CD4-positive, alpha-beta T cell treated with Interferon alpha-2 for 1 hour (primary cell): Measurements from ENCODE around the gene CEBPG.

Experiments used
- DNase-seq, 2 donors: peaks; one replicate each; pipeline ENCODE4 v3.0.0-alpha.2; 2020 to 2022

The CEBPG gene

DNA sequence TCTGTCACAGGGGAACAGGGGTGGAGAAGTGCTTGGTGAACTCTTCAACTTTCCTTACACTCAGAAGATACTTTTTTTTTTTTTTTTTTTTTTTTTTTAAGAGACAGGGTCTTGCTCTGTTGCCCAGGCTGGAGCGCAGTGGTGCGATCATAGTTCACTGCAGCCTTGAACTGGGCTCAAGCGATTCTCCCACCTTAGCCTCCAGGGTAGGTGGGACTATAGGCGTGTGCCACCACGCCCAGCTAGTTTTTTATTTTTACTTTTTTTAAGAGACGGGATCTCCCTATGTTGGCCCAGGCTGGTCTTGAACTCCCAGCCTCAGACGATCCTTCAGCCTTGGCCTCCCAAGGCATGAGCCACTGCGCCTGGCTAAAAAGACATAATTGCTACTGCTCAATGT, 11.5 kb downstream of the CEBPG start:
- no peak for DNase-seq

DNA sequence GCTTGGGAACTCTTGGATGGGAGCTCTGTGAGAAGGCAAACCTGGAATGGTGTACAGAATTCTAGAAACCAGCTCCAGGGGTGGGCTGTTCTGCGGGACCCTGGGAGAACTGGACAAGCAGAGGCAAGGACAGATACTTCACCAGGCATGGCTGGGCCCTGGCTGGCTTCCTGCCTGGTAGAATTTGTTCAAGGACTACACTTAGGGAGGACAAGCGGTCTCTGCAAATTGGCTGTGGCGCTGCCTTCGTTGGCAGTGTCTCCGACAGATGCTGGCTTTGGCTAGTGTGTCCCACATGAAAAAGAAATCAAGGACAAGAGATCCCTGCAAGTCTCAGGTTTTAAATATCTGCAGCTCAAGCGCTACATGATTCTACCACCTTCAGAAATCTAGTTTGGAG, 12.4 kb downstream of the CEBPG start:
- no peak for DNase-seq

DNA sequence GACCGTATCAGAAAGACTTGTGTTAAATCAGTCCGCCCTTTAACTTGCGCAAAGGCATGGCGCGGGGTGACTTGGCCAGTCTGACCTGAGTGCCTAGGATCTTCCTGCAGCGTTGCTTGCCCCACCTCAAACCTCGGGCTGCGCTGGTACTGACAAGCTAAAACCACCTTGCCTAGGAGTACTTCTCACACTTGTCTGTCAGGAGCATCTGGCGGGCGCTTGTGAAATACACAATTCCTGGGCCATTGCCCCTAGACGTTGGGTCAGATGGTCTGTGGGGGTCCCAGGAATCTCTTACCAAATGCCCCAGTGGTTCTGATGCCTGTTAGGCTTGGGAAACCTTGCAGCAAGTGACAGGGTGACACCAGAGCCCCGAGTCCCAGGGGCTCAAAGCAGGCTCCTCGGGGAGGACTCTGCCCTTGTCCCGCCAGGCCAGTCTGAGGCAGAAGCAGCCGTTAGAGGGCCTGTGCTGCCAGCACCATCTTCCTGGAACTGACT, 12.9 kb downstream of the CEBPG start:
- no peak for DNase-seq

DNA sequence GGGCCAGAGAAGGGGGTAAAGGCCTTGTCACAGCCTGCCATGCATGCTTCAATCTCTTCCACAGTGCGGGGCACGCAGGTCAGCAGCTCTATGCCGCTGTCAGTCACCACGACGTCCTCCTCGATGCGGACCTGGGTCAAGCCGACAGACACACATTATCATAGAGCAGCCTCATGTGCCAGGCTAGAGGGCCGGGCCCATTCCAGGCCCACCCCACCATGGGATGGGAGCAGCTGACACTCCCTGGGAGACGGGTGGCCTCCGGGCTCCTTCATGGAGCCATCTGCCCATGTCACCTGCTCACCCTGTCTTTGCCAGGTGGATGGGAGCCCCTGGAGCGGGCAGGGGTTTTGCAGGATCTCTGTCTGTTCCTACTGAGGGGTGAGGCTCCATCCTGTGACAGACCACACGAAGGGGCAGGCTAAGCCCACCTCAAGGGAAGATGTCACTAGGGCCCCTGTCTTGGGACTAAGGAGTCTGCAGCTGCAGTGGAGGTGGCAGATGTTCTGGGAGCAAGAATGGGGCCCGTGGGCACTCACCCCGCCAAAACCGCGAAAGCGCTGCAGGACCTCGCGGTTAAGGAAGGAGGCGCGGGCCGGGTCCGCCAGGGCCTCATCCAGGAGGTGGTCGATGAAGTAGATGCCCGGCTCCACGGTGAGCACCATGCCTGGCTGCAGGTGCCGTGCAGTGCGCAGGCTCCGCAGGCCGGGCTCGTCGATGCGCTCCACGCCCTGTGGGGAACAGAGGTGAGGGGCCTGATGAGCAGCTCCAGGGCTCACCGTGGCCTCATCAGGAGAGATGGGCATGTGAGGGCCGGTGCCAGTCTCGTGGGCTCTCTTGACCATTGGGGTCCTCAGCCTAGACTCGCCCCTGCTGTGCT, 14.1 kb downstream of the CEBPG start:
- no peak for DNase-seq

DNA sequence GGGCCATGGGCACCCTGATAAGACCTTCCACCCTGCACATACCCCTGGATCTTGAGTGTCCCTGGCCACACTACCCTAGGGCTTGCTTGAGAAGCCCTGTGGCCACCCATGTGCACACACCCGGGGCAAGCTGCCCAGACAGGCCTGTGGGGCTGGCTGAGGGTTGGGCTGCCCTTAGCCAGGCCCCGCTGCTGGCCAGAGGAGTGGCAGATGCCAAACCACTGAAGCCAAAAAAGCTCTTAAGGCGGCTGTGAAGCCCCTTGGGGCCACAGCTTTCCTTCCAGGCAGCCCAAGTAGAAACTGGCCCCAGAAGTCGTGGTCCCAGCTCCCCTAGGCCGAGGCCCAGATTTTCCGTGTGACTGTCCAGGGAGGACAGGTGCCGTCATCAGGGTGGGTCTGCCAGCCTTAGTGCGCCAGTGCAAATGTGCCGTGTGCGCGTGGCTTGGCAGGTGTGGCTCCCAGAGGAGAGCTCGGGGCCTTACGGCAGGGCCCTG, 14.8 kb downstream of the CEBPG start:
- no peak for DNase-seq

DNA sequence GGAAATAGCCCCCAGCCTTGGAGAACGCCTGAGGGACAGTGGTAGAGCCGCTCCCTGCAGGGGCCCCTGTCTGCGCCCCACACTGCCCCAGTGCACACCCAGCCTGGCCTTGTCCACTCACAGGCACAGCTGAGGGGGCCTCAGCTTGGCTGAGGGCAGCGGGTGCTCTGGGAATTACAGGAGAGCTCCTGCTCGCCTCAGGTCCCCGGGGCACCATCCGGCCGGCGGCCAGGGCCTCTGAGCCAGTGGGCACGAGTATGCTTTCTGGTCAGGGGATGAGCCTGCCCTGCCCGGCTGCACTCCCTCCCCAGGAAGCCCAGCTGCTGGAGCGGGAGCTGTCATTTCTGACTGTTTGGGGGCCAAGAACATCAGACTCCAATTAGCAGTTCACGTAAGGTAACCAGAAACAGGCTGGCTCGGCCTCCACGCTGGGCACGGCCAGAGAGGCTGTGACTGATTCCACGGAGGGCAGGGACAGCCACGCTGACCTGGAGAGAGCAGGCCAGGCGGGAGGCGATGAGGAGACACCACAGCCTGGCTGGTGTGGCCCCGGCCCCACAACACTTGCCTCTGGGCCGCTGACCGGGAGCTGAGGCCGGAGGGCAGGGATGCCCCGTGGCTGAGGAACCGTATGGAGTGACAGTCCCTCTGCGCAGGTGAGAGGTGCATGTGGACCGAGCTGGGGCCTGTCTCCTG, 15.4 kb downstream of the CEBPG start:
- DNase-seq = no peak

DNA sequence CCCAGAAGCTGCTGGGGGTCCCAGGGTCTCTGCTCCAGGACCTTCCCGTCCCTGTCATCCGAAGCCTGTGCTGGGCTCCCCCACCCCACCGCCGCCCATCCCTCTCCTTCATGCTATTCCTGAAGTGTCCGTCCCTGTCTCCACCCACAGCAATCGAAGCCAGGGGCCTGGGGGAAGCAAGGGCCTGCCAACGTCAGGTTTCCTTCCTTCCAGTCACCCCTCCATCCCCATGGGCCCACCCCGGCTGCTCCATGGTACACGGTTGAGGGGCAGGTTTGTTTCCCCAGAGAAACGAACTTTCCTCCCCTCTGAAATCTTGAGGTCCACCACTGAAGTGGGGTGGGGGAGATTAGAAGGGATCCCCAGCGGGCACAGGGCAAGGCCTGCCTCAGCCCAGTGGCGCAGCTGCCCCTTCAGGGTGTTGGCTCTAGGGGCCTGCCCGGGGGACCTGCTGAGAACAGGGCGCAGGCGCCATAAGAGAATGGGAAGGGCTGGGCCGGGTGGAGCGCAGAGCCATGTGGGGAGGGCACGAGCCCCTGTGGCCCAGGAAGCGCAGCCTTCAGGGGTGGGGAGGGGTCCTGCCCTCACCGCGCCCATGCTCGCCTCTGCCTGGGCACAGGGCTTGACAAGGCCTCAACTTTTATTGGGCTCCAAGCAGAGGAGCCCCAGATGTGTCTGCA, 16.1 kb downstream of the CEBPG start:
- DNase-seq = no peak

DNA sequence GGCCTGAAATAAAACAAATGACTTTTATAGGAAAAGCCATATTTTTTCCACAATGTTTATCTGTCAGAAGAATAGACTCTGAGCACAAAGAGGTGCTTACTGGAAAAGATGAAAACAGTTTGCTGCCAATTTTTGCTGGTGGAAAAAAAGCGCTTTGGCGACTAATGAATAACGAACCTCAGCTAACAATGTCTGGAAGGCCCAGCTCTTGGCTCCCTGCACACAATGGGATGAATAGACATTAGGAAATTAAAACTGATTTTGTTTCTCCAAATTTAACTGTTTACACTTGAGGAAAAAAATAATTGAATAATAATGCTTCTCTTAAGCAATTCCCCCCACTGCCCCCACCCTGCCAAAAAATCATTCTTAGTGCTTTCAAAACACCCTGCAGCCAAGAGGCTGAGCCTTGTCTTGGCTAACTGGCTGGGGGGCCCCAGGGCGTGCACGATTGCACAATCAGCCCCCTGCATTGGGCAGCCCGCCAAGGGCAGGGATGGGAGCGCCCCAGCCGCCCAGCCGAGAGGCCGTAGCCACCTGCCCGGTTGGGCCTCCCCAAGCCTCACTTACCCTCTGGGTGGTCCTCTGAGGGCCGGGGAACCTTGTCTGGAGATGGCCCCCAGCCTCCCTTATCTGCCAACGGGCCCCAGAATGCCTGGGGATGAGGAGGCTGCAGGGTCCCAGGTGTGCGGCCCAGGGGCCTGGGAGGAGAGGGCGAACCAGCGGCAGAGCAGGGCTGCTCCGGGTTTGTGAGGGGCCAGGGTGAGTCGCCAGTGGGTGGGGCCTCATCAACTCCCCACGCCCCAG, 16.8 kb downstream of the CEBPG start:
- DNase-seq = no peak

DNA sequence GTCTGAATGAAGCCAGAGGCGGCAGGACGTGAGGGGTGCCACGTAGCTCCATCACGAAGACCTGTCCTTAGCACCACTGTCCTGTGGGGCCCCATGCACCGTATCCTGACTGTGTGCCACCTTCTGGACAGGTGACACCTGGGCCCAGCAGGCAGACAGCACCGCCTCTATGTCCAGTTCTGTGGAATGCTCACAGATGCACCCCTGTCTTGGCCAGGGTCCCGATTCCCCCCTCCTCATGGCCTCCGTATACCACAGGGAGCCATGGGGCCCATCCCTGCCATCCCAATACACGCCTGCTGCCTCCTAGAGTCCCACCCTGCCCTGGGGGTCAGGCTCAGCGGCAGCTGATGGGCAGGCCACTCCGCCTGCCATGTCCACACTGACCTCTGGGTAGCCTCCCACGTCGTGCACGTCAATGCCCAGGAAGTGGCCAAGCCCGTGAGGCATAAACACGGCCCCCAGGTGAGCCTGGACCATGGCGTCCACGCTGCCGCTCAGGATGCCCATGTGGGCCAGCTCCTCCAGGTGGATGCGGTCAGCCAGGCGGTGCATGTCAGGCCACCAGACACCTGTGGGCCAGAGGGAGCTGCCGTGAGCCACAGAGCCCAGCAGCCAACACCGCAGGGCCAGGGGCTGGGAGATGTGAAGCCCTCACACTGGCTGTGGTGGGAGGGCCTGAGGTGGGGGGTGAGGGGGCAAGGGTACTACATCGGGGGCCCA, 17.6 kb downstream of the CEBPG start:
- DNase-seq = no peak

DNA sequence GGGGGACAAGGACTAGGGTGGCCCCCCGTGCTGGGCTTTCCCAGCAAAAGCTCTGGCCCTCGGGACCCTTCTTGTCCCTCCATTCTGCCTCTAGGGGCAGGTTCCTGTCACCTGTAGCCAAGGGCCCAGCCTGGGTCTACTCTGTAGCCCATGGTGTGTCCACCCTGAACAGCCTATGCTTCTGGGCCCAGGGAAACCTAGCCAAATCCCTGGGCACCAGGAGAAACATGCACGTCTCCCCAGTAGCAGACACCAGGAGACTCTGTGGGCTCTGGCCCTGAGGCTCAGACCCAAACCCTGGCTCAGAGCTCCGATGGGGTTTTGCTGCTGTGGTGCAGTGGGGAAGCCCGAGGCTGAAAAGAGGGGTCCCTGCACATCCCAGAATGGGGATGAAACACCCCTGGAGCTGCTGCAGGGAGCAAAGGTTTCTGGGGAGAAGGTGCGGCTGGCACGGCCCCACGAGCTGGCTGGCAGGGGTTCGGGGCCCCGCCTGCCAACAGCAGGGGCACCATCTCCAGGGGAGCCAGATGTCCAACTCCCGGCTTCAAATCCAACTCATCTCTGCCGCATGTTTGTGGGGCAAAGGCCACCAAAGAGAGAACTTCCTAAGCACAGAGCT, 18.2 kb downstream of the CEBPG start:
- no peak for DNase-seq

DNA sequence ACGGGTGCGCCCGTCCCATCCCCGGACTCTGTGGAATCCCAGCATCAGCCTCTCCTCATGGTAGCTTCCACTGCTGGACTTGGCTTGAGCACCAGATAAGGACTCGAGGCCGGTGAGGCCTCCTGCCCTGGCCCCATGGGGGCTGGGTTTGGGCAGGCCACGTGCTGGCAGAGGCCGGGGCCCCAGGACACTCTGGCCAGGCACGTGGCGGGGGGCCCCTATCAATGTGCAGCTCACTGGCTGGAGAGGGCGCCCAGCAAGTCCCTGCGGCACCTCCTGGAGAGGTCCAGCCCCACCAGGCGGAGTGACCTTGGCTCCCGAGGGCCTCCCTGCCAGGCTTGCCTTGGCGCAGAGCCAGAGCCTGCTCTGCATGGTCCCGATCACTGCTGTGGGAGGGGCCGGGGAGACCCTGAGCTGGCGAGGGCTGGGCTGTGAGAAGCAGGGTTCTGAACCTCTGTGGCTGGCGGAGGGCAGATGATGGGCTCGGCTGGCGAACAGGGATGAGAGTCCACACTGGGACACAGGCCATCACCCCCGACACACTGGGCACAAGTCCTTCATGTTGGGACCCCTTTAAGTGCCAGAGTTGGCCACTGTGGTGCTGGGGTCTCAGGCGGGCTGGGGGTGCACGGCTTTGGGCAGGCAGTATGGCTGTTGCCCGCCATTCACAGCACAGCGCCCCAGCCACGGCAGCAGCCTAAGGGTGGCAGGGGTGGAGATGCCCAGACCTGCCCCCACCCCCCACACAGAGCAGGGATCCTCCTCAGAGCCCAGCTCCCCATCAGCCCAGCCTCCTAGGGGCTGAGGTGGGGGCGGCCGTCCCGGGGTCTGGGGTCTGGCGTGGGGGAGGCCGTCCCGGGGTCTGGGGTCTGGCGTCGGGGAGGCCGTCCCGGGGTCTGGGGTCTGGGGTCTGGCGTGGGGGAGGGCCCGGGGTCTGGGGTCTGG, 19.1 kb downstream of the CEBPG start:
- no peak for DNase-seq

DNA sequence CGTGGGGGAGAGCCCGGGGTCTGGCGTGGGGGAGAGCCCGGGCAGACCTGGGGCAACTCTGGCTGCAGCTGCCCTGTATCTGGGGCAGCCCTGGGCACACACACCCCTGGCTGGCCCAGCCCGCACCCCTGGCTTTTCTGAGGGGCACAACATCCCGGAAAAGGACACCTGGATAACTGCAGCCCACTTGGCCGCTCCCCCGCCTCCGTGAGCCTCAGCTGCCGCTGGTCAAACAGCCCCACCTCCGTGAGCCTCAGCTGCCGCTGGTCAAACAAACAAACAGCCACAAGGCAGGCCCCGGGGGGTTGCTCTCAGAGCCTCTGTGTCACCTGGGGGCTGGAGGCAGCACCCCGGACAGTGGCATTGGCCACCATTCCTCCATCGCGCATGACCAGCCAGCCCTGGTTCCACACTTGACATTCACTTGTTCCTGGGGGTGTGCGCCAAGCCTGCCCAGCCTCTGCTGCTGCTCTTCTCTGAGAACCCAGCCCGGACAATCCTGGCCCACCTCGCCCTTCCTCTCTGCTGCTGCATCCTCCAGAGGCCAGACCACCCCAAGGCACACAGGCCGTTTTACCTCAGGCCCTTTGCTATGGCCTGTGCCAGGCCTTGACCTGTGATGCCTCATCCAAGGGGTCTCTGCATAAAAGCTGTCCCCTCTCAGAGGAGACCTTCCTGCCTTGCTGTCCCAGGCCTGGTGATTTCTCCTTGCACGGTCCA, 19.9 kb downstream of the CEBPG start:
- no peak for DNase-seq

DNA sequence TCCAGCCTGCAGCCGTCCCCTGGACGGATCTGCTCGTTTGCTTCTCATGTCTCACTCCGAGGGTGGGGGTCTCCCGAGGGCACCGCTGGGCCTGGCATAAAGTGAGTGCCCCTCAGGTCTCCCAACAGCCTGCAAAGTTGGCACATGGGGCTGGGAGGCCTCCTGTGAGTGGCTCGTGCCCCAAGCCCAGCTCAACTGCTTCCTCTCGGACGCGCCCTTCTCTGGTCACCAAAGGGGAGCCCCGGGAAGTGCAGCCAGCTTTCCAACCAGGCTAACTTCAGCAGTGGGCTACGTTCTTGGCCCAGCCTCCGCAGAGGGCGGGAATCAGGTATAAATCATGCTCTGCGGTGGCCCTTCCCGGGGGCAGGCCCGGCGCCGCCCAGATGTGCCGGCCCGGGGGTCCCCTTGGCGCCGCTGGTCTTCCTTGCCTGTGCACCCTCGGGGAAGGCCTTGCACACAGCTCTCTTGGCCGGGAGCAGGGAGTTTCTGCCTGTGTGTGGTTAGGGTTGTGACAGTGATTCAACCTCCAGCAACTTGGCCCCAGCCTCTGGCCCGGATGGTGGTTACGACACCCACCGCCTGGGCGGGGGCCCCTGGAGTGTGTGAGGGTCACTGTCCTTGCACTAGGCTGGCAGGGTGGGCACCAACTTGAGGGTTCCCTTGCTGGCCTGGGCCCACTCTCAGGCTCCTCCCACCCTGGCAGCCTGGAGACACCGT, 20.7 kb downstream of the CEBPG start:
- peak in 1 of 2 donors; percentile 26 for DNase-seq

DNA sequence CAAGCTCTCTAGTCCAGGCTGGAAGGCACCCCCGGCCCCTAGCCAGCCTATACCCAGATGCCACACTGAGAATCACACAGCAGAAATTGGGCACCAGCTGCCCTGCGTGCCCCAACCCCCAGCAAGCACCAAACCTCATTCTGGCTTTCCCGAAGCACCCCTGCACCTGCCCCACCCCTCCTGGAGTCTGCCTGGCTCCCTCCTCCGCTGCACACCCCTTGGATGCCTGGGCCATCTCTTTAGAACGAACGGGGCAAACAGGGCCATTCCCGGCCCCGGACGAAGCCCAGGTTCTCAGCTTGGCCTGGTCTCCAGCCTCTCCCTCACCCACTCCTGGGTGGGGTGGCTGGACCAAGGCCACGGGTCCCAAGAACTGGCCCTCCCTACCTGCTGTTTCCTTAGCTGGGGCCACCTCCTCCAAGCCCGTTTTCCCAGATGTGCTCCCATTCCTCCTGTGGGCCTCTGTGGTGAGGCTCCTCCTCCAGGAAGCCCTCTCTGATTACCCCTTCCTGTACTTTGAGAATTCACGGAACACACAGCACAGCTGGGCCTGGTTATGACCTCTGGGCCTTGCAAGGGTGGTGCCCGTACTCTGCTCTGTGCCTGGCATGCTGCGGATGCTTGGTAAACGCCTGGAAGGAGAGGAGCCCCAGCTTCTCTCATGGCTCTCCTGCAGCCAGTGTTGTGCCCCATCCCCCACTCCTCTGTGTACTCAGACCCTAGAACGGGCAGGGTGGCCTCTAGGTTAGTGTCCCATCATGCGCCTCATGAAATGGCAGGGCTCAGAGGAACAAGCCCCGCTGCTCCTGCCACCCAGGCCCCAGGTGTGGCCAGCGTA, 21.4 kb downstream of the CEBPG start:
- DNase-seq = no peak

DNA sequence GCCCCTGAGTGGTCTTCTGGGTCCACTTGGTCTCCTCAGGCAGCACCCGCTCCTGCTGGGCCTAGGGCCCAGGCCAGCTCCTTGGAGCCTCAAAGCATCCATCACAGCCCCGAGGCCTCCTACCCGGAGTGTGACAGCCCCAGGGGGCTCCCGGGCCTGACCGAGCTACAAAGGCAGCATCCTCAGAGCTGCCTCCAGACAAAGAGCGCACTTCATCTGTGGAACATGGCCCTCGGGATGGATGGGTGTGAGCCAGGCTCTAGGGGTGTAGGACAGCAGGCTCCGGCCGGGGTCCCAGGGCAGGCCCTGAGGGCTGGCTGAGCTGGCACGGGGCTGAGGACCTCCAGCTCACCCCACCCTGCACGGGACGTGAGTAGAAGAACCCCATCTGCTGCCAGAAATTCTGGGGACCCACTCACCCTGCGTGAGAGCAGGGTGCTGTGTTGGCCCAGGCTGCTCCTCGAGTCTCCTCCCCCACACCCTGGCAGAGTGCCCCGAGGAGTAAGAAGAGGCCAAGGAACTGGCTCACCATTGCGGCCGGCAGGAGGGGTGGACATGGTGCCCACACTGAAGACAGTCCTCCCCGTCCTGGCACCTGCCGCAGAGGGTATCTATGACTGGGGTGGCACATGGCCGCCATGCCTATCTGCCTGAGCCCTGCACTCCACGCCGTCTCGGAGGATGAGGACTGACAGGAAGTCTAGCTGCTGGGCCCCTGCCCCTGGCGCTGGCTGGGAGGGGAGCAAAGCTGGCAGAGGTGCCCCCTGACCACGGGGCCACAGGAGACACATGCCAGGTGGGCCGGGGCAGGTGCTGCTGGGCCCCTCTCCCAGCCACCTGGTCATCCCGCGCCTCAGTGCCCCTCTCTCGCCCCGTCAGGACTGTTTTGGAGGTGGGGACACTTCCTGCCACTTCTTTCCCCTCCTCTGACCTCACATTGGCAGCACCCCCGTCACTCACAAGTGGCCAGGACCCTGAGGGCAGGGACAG, 22.3 kb downstream of the CEBPG start:
- no peak for DNase-seq

DNA sequence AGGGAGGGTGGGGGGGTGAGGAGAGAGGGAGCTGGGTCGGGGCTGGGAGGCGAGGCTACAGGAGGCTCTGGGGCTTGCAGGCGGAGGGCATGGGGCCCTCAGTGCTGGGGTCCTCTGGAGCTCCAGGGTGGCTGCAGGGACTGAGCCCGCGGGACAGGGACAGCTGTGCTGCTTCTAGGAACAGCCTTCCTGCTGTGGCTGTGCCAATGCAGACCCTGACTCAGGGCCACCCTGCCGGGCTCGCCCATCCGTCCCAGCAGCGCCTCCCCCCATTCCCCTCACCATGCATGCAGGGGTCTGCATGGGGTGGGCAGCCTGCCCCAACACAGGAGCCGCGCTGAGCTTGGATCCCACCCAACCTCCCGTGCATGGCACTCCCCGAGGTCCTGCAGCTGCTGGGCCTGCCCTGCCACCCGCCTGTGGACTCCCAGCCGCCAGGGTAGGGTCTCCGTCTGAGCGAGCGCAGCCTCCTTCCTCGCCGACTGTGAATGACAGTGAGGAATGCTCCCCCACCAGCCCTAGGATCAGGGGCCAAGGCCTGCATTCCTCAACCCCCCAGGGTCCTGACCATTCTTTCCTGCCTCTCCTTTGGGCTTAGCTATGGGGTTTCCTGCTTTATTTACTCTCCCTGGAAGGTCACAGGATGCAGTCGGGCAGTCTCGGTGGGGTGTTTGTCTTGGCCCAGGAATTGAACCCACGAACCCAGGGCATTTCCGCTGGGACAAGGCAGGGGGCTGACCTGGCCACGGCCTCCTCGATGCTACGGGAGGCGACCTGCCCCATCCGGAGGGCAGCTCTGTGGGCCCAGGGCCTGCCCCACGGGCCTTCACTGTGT, 23.4 kb downstream of the CEBPG start:
- DNase-seq = no peak
